HepG2 (cell line): ENCODE measurements around the gene WDR18. TPM values are rescaled to one million over a fixed set of nuclear protein-coding genes. Genes with fewer than 3 reads are reported as not detected.
A peak's percentile ranks its signal among the peaks of the same experiment; 100 is the strongest.

ENCODE experiments used
- BRD4 ChIP-seq: sonication (generic); formaldehyde crosslinking; IDR thresholded peaks from 2 replicates; pipeline ENCODE4 v1.4.0; 2020; ENCODE audit warnings: missing genetic modification reagents
- ELF4 ChIP-seq: sonication (generic); formaldehyde crosslinking; IDR thresholded peaks from 2 replicates; pipeline ENCODE4 v1.5.0; 2020; ENCODE audit warnings: missing genetic modification reagents, mild to moderate bottlenecking, moderate library complexity, borderline replicate concordance
- IKZF4 ChIP-seq: sonication (generic); formaldehyde crosslinking; IDR thresholded peaks from 2 replicates; pipeline ENCODE4 v1.5.1; 2020; ENCODE audit warnings: borderline replicate concordance, mild to moderate bottlenecking, low read depth, missing genetic modification reagents; ENCODE audit errors: not compliant biosample characterization
- IRF2 ChIP-seq: IDR thresholded peaks from 2 replicates; pipeline ENCODE4 v1.6.1; 2018; ENCODE audit warnings: missing genetic modification reagents, missing compliant biosample characterization
- SOX5 ChIP-seq: IDR thresholded peaks from 2 replicates; pipeline ENCODE4 v1.6.1; 2016; ENCODE audit warnings: borderline replicate concordance
- SP5 ChIP-seq: IDR thresholded peaks from 2 replicates; pipeline ENCODE4 v1.6.1; 2016; ENCODE audit warnings: low read depth, borderline replicate concordance
- SUZ12 ChIP-seq: fragments of 150-350 bp; IDR thresholded peaks from 2 replicates; pipeline ENCODE4 v1.6.1; 2014; ENCODE audit warnings: low read depth, low read length
- TOE1 ChIP-seq: sonication (generic); formaldehyde crosslinking; IDR thresholded peaks from 2 replicates; pipeline ENCODE4 v1.4.0; 2020; ENCODE audit warnings: mild to moderate bottlenecking, missing genetic modification reagents
- ZNF546 ChIP-seq: sonication (generic); formaldehyde crosslinking; conservative IDR thresholded peaks from 2 replicates; pipeline ENCODE4 v1.8.1; 2023; ENCODE audit warnings: mild to moderate bottlenecking, missing genetic modification reagents
- ZNF776 ChIP-seq: sonication (generic); formaldehyde crosslinking; IDR thresholded peaks from 2 replicates; pipeline ENCODE4 v1.4.0; 2020; ENCODE audit warnings: mild to moderate bottlenecking, missing genetic modification reagents
- polyA plus RNA-seq, 8 experiments: library from polyadenylated mRNA; depleted of rRNA in 3 of 8; stranded (reverse) in 7 of 8; unstranded in 1 of 8; fragments of >200 nt; fragmentation: Illumina TruSeq in 4 of 8; extraction: Trizol in 4 of 8; gene quantifications; 2 replicates each; pipeline versions ENCODE4 v1.2.1 to v1.2.3, GENCODE V29; 2011 to 2016; ENCODE audit warnings: low read depth in 4 of 8, missing spikeins in 1 of 8, mixed read lengths in 1 of 8; ENCODE audit not compliant: insufficient read depth in 1 of 8
- total RNA-seq, 5 experiments: library from RNA; depleted of rRNA; stranded (reverse); fragments of >200 nt; fragmentation: Illumina TruSeq; extraction: Trizol; gene quantifications; 2 replicates each; pipeline ENCODE4 v1.2.3, GENCODE V29; 2016; ENCODE audit warnings: low read depth in 1 of 5
- TF ChIP-seq, protein P1 (sequence below), 2 experiments: sonication (generic) in 1 of 2; formaldehyde crosslinking in 1 of 2; IDR thresholded peaks; 2 replicates each; pipeline versions ENCODE4 v1.6.1 to v1.9.0; 2014 to 2022; ENCODE audit warnings: antibody characterized with exemption in 1 of 2, borderline replicate concordance in 1 of 2, inconsistent platforms in 1 of 2, low read depth in 1 of 2, missing genetic modification reagents in 1 of 2
- TF ChIP-seq, protein P2 (sequence below): sonication (generic); formaldehyde crosslinking; IDR thresholded peaks from 2 replicates; pipeline ENCODE4 v1.4.0; 2020; ENCODE audit warnings: missing genetic modification reagents
- TF ChIP-seq, protein P3 (sequence below): sonication (generic); formaldehyde crosslinking; IDR thresholded peaks from 2 replicates; pipeline ENCODE4 v1.5.1; 2020; ENCODE audit warnings: mild to moderate bottlenecking, missing genetic modification reagents

WDR18 gene
- total and polyA plus RNA-seq, 2 of the 13 experiments (the other 11 are each of a cell fraction or from before 2014, with no cell fraction given), result 36.4 to 47.6 TPM

DNA sequence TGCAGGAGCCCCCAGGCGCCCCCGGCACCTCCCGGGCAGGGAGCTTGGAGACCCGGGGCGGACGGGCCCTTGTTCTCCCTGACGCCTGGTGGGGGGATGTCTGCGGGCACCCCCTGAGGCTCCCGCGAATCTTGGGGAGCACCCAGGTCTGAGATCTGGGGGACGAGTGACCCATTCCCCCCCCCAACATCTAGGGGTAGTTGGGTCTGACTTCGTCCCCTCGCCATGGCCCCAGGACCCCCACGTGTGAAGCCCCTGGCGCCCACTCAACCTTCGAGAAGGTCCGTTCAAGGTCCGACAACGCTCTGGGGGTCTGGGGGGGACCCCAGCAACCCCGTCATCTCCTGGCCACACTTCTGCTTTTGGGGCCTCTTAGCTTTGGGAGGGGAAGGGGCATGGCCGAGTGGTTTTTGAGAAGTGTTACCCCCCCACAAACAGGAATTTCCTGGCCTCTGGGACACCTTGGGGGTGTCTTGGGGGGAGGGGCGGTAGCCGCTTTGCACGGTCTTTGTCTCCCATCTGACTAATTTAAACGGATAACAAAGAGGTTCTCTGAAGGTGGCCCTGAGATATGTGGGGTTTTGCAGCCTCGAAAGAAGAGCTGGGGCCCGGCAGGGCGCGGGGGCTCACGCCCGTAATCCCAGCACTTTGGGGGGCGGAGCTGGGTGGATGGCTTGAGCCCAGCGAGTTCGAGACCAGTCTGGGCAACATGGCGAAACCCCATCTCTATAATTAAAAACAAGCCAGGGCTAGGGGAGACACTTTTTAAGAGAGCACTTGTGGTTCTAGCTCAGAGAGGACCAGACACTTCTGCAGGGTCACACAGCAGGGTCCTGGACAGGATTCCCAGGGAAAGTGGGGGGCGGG lies 42.9 kb downstream of the WDR18 start (continued):
- TF ChIP-seq SUZ12 (no peak), ELF4 (CRISPR knock-in tag) (no peak), ZNF546 (CRISPR knock-in tag) (no peak), IKZF4 (CRISPR knock-in tag) (no peak), TOE1 (no peak), SP5 (CRISPR knock-in tag) (no peak), ZNF776 (CRISPR knock-in tag) (peak; percentile 16; the same call in 1 of the 2 replicates), SOX5 (CRISPR knock-in tag) (no peak), BRD4 (CRISPR knock-in tag) (no peak), IRF2 (CRISPR knock-in tag) (no peak)
- TF ChIP-seq, protein P1, sequence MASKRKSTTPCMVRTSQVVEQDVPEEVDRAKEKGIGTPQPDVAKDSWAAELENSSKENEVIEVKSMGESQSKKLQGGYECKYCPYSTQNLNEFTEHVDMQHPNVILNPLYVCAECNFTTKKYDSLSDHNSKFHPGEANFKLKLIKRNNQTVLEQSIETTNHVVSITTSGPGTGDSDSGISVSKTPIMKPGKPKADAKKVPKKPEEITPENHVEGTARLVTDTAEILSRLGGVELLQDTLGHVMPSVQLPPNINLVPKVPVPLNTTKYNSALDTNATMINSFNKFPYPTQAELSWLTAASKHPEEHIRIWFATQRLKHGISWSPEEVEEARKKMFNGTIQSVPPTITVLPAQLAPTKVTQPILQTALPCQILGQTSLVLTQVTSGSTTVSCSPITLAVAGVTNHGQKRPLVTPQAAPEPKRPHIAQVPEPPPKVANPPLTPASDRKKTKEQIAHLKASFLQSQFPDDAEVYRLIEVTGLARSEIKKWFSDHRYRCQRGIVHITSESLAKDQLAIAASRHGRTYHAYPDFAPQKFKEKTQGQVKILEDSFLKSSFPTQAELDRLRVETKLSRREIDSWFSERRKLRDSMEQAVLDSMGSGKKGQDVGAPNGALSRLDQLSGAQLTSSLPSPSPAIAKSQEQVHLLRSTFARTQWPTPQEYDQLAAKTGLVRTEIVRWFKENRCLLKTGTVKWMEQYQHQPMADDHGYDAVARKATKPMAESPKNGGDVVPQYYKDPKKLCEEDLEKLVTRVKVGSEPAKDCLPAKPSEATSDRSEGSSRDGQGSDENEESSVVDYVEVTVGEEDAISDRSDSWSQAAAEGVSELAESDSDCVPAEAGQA (IDR thresholded peaks at IDR 0.05; ENCODE audit: low read depth), result no peak
- TF ChIP-seq, protein P1 (CRISPR knock-in tag; IDR thresholded peaks at IDR 0.05; ENCODE audit: borderline replicate concordance), result no peak
- TF ChIP-seq, protein P2, sequence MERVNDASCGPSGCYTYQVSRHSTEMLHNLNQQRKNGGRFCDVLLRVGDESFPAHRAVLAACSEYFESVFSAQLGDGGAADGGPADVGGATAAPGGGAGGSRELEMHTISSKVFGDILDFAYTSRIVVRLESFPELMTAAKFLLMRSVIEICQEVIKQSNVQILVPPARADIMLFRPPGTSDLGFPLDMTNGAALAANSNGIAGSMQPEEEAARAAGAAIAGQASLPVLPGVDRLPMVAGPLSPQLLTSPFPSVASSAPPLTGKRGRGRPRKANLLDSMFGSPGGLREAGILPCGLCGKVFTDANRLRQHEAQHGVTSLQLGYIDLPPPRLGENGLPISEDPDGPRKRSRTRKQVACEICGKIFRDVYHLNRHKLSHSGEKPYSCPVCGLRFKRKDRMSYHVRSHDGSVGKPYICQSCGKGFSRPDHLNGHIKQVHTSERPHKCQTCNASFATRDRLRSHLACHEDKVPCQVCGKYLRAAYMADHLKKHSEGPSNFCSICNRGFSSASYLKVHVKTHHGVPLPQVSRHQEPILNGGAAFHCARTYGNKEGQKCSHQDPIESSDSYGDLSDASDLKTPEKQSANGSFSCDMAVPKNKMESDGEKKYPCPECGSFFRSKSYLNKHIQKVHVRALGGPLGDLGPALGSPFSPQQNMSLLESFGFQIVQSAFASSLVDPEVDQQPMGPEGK (CRISPR knock-in tag), result peak; percentile 43; the same call in 1 of the 2 replicates
- TF ChIP-seq, protein P3, sequence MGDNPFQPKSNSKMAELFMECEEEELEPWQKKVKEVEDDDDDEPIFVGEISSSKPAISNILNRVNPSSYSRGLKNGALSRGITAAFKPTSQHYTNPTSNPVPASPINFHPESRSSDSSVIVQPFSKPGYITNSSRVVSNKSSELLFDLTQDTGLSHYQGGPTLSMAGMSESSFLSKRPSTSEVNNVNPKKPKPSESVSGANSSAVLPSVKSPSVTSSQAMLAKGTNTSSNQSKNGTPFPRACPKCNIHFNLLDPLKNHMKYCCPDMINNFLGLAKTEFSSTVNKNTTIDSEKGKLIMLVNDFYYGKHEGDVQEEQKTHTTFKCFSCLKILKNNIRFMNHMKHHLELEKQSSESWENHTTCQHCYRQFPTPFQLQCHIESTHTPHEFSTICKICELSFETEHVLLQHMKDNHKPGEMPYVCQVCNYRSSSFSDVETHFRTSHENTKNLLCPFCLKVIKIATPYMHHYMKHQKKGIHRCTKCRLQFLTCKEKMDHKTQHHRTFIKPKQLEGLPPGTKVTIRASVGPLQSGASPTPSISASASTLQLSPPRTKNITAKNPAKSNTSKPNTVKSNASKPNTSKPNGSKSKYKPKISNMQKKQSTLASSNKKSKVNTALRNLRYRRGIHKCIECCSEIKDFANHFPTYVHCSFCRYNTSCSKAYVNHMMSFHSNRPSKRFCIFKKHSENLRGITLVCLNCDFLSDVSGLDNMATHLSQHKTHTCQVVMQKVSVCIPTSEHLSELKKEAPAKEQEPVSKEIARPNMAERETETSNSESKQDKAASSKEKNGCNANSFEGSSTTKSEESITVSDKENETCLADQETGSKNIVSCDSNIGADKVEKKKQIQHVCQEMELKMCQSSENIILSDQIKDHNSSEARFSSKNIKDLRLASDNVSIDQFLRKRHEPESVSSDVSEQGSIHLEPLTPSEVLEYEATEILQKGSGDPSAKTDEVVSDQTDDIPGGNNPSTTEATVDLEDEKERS (CRISPR knock-in tag), result no peak
